ENCODE data around the gene FMNL1.
A peak's percentile ranks its signal among the peaks of the same experiment; 100 is the strongest.
"Not testable (repeated sequence)": the region's sequence is repeated elsewhere in the genome, so short reads cannot be mapped to it uniquely, and the experiment has no call there.

FMNL1 gene

GRCh38 chr17:45221081-45222013 is at the start of gene FMNL1:
Gene FMNL1 (plus strand): TSS chr17:45221885. CDS start chr17:45222125, 240 bp downstream.
- no peak for DNase-seq (ENCODE audit: low read depth, low spot score)

- DNase-seq (ENCODE audit: low read depth, low spot score): no peak
Measured at GRCh38 chr17:45172232-45172540, 49.5 kb upstream of the FMNL1 start.

- DNase-seq (ENCODE audit: low read depth, low spot score): peak; percentile 30
Measured at GRCh38 chr17:45172541-45173286, 49.0 kb upstream of the FMNL1 start.

- DNase-seq (ENCODE audit: low read depth, low spot score): no peak
Measured at GRCh38 chr17:45175759-45176115, 45.9 kb upstream of the FMNL1 start.

- no peak for DNase-seq (ENCODE audit: low read depth, low spot score)
Measured at GRCh38 chr17:45177563-45177962, 44.1 kb upstream of the FMNL1 start.

- DNase-seq (ENCODE audit: low read depth, low spot score): no peak
Measured at GRCh38 chr17:45184144-45184543, 37.5 kb upstream of the FMNL1 start.

- no peak for DNase-seq (ENCODE audit: low read depth, low spot score)
Measured at GRCh38 chr17:45186801-45187354, 34.8 kb upstream of the FMNL1 start.

- no peak for DNase-seq (ENCODE audit: low read depth, low spot score)
Measured at GRCh38 chr17:45189009-45189408, 32.7 kb upstream of the FMNL1 start.

- DNase-seq (ENCODE audit: low read depth, low spot score): no peak
Measured at GRCh38 chr17:45190503-45191255, 31.0 kb upstream of the FMNL1 start.

- no peak for DNase-seq (ENCODE audit: low read depth, low spot score)
Measured at GRCh38 chr17:45195424-45195823, 26.3 kb upstream of the FMNL1 start.

GRCh38 chr17:45197108-45197507 is 24.6 kb upstream of the FMNL1 start:
- DNase-seq (ENCODE audit: low read depth, low spot score): no peak

GRCh38 chr17:45197555-45198334 is 23.9 kb upstream of the FMNL1 start:
- peak; percentile 77 for DNase-seq (ENCODE audit: low read depth, low spot score)

GRCh38 chr17:45200701-45201100 is 21.0 kb upstream of the FMNL1 start:
- DNase-seq (ENCODE audit: low read depth, low spot score): no peak

GRCh38 chr17:45201457-45201856 is 20.2 kb upstream of the FMNL1 start:
- no peak for DNase-seq (ENCODE audit: low read depth, low spot score)

- DNase-seq (ENCODE audit: low read depth, low spot score): not testable (repeated sequence)
Measured at GRCh38 chr17:45201880-45202279, 19.8 kb upstream of the FMNL1 start.

- peak; percentile 76 for DNase-seq (ENCODE audit: low read depth, low spot score)
Measured at GRCh38 chr17:45218895-45219661, 2.6 kb upstream of the FMNL1 start.

- no peak for DNase-seq (ENCODE audit: low read depth, low spot score)
Measured at GRCh38 chr17:45220079-45220478, 1.6 kb upstream of the FMNL1 start.

GRCh38 chr17:45222014-45222288 is 266 bp downstream of the FMNL1 start:
- DNase-seq (ENCODE audit: low read depth, low spot score): no peak

- DNase-seq (ENCODE audit: low read depth, low spot score): no peak
Measured at GRCh38 chr17:45222289-45222995, 757 bp downstream of the FMNL1 start.

- DNase-seq (ENCODE audit: low read depth, low spot score): no peak
Measured at GRCh38 chr17:45222996-45223538, 1.4 kb downstream of the FMNL1 start.

All from activated naive CD8-positive, alpha-beta T cell treated with anti-CD3 and anti-CD28 coated beads, Interleukin-2, amount 50 U/mL, for 16 hours (primary cell).